Activated naive CD8-positive, alpha-beta T cell treated with anti-CD3 and anti-CD28 coated beads, Interleukin-2, amount 10 ng/mL, durations not matched to agents 7 days and 5 days (primary cell): Measurements from ENCODE around the gene NSMF. TPM values are rescaled to one million over a fixed set of nuclear protein-coding genes. Genes with fewer than 3 reads are reported as not detected.

Experiments
- ATAC-seq: fragments of 150-1000 bp; cut with Tn5 transposase; one replicate; pipeline ENCODE4 v1.10.0; 2021; ENCODE audit warnings: low read depth, moderate library complexity
- POLR2A ChIA-PET: fragments of 350-600 bp; sonication (Branson Sonifier 250); formaldehyde crosslinking; loops from one replicate; lab custom pipeline; 2021; ENCODE audit warnings: antibody characterized with exemption; lab: Charles Lee
- DNase-seq: peaks from one replicate; pipeline ENCODE4 v3.0.0; 2021
- H3K27ac Mint-ChIP-seq: one replicate; pipeline ENCODE4 v1.8.0; 2022; ENCODE audit warnings: mild to moderate bottlenecking, mixed read lengths
- H3K27me3 Mint-ChIP-seq: one replicate; pipeline ENCODE4 v1.8.0; 2022; ENCODE audit warnings: mild to moderate bottlenecking, moderate library complexity, mixed read lengths
- H3K36me3 Mint-ChIP-seq: one replicate; pipeline ENCODE4 v1.8.0; 2021; ENCODE audit warnings: mild to moderate bottlenecking, mixed read lengths
- H3K4me1 Mint-ChIP-seq: one replicate; pipeline ENCODE4 v1.8.0; 2021; ENCODE audit warnings: mixed read lengths
- H3K4me3 Mint-ChIP-seq: one replicate; pipeline ENCODE4 v1.8.0; 2022; ENCODE audit warnings: mild to moderate bottlenecking, moderate library complexity, mixed read lengths
- H3K9me3 Mint-ChIP-seq: one replicate; pipeline ENCODE4 v1.8.0; 2021; ENCODE audit warnings: mixed read lengths
- total RNA-seq, 2 experiments: library from RNA; stranded (reverse); gene quantifications; one replicate each; pipeline ENCODE4 v1.2.3, GENCODE V29; 2021

The NSMF gene, protein sequence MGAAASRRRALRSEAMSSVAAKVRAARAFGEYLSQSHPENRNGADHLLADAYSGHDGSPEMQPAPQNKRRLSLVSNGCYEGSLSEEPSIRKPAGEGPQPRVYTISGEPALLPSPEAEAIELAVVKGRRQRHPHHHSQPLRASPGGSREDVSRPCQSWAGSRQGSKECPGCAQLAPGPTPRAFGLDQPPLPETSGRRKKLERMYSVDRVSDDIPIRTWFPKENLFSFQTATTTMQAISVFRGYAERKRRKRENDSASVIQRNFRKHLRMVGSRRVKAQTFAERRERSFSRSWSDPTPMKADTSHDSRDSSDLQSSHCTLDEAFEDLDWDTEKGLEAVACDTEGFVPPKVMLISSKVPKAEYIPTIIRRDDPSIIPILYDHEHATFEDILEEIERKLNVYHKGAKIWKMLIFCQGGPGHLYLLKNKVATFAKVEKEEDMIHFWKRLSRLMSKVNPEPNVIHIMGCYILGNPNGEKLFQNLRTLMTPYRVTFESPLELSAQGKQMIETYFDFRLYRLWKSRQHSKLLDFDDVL
- 10 to 100 TPM; 54.3 to 58.4 TPM for total RNA-seq

DNA sequence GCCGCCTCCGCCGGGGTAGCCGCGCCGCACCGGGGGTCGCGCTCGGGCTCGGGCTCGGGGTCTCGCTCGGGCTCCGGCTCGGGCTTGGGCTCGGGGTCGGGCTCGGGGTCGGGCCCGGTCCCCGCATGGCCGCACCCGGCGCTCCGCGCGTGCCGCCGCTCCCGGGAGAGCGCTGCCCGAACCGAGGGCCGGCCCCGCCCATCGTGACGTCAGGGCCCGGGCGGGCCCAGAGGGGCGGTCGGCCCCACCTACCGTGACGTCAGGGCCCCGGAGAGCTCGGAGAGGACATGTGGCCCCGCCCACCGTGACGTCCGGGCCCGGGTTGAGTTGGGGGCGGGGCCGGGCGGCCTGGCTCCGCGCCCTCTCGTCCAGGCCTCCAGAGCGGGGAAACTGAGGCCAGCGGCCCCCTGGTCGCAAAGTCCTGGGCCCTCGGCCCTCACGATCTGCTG lies at the start of gene NSMF:
Gene NSMF, minus strand, starts transcription at position 183 of the 449 bp plus-strand sequence. CDS start 232 bp downstream, outside the sequence.
- peak; percentile 99 for DNase-seq
- peak within 1 kb of the TSS; percentile 57 for H3K4me3 Mint-ChIP-seq
- POLR2A ChIA-PET = interaction anchor here (0.6 to 1.4 kb wide), 6 partner anchors 11 to 218 kb away, joined by 3 read pairs; partner anchors contain the start of genes EXD3 and TUBB4B

DNA sequence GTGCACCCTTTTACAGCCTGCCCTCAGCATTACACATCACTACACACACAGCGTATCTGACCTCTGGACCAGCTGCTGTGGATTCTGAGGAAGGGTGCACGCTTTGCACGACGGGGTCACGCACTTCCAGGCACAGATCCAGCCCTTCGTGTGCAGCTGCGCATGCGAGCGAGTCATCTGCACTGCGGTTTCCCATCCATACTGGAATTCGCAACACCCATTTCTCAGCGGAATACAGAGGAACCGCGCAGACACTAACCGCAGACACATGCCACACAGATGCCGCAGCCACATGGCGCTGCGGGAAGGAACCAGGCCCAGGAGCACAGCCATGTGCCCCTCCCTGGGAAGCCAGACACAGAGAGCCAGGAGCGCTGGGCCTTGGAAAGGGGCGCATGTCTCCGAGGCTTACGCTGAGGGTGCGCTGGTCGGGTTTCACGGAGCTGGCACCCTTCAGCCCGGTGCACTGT lies 47.6 kb upstream of the NSMF start:
- no peak overlapping the region for H3K4me3 Mint-ChIP-seq
- ATAC-seq (no peak), DNase-seq (no peak)
- H3K36me3 Mint-ChIP-seq = no peaks in the 10 kb centered on the region
- POLR2A ChIA-PET = no interaction called here
- peaks cover 3% of the 10 kb centered on the region for H3K27me3 Mint-ChIP-seq
- peaks cover 2% of the 10 kb centered on the region for H3K4me1 Mint-ChIP-seq
- H3K27ac Mint-ChIP-seq = no peak overlapping the region
- H3K9me3 Mint-ChIP-seq = peaks cover 4% of the 10 kb centered on the region

More for the DNA sequence above, at the start of gene NSMF:
- peaks cover 13% of the 10 kb centered on the region for H3K4me1 Mint-ChIP-seq
- peak; percentile 50 for ATAC-seq
- H3K27me3 Mint-ChIP-seq = no peaks in the 10 kb centered on the region
- peak within 1 kb of the TSS; percentile 89 for H3K27ac Mint-ChIP-seq
- peaks cover 18% of the 10 kb centered on the region for H3K36me3 Mint-ChIP-seq
- no peaks in the 10 kb centered on the region for H3K9me3 Mint-ChIP-seq

DNA sequence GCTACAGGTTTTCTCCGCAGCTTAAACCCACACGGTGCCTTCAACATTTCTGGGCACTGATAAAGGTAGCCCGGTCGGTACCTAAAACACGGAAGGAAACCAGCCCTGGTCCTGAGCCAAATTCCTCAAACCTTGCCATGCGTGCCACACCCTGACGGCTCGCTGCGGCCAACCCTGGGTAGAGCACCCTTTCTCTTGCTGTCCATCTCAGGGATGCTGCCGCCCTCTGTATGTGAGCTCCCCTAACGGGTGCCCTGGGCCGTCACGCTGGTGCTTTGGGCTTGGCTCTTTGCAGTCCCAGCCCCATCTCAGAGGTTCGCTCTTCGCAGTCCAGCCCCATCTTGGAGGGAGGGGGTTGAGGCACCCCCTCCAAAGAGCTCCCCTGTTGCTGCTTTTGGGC lies 47.1 kb upstream of the NSMF start:
- POLR2A ChIA-PET = no interaction called here
- H3K9me3 Mint-ChIP-seq = peaks cover 4% of the 10 kb centered on the region
- peaks cover 3% of the 10 kb centered on the region for H3K27me3 Mint-ChIP-seq
- H3K27ac Mint-ChIP-seq = no peak overlapping the region
- H3K4me3 Mint-ChIP-seq = no peak overlapping the region
- ATAC-seq (no peak), DNase-seq (no peak)
- H3K4me1 Mint-ChIP-seq = peaks cover 4% of the 10 kb centered on the region
- no peaks in the 10 kb centered on the region for H3K36me3 Mint-ChIP-seq

DNA sequence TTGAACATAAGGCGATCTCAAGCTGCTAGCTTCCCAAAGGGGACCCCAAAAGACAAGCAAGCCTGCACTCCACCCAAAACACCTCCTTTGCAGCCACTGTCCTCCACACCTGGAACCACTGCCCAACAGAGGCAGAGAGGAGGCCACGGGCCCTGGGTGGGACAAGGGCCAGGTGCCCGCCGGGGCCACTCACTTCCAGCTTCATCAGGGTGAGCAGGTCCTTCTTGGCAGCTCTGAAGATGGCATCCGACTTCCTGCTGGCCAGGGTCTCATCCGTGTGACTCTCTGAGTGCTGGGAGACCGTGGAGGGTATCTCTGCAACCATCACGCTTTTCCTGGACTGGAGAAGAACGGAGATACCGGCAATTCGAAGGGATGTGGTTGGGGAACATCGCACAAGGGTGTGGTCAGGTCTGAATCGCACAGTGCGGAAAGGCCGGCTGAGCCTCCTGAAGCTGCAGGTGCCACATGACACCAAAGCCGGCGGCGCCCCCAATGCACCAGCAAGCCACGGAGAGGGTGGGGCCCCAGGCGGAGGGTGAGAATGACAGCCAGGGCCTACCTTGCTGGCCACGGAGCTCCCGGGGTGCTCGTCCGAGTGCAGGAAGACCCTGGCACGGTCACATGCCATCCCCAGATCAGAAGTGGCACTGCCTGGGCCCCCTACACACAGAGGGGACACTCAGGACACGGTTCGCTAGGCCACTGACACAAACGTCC lies 46.4 kb upstream of the NSMF start:
- peaks cover 4% of the 10 kb centered on the region for H3K4me1 Mint-ChIP-seq
- H3K4me3 Mint-ChIP-seq = no peak overlapping the region
- ATAC-seq (no peak), DNase-seq (no peak)
- no peak overlapping the region for H3K27ac Mint-ChIP-seq
- H3K9me3 Mint-ChIP-seq = peaks cover 4% of the 10 kb centered on the region
- H3K27me3 Mint-ChIP-seq = peaks cover 3% of the 10 kb centered on the region
- no peaks in the 10 kb centered on the region for H3K36me3 Mint-ChIP-seq
- POLR2A ChIA-PET = interaction anchor here (0.7 kb wide), 1 partner anchor 729 kb away, joined by 3 read pairs; no protein-coding TSS in a partner anchor

DNA sequence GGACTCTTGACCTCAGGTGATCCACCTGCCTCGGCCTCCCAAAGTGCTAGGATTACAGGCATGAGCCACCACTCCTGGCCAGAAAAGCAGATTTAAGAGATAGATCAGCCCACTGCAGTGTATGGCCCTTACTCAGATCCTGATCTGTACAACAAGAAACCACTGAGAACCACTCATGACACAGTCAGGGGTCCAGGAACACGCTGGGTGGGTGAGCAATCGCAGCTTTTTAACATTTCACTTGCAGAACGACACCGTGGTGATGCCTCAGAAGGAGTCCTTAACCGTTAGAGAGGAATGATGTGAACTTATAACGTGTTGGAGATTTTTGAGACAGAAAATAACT lies 45.3 kb upstream of the NSMF start:
- DNase-seq (no peak), ATAC-seq (no peak)
- POLR2A ChIA-PET = no interaction called here
- Mint-ChIP-seq H3K4me3 (no peak overlapping the region), H3K4me1 (peaks cover 4% of the 10 kb centered on the region), H3K36me3 (no peaks in the 10 kb centered on the region), H3K9me3 (peaks cover 4% of the 10 kb centered on the region), H3K27ac (no peak overlapping the region), H3K27me3 (peaks cover 3% of the 10 kb centered on the region)

DNA sequence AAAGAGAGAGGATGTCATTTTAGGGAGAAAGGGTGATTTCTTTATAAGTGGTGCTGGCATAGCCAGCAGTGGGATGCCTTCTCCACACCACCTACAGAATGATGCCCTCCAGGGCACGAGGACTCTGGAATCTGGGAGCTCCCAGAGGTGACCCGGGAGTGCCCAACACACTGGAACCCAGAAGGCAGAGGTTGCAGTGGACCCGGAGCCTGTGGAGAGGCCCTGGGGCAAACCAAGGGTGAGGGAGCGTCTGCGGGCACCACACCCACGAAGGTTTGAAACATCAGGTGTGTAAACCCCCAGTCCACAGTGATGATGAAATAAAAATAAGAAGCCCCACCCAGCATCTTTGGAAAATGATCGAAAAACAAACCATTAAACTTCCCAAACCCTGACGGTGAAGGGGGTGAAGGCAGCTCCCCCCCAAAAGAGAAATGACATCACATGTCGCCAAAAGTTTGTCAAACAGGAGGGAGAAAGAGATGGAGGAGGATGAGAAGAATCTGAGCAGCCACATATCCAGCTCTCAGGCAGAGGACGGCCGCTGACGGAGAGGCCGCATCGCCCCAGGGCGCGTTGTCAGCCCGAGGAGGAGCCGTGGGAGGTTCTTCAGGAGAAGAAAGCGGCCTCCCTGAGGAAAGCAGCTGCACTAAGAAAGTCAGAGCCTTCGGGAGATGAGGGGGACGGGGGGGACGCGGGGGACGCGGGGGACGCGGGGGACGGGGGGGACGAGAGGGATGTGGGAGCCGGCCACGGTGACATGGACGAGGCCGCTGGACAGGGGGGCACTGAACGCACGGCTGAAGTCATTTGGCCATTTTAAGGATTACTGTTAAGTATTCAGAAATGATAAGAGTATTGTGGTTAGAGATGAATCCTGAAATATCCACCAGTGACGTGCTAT lies 43.1 kb upstream of the NSMF start:
- POLR2A ChIA-PET = no interaction called here

DNA sequence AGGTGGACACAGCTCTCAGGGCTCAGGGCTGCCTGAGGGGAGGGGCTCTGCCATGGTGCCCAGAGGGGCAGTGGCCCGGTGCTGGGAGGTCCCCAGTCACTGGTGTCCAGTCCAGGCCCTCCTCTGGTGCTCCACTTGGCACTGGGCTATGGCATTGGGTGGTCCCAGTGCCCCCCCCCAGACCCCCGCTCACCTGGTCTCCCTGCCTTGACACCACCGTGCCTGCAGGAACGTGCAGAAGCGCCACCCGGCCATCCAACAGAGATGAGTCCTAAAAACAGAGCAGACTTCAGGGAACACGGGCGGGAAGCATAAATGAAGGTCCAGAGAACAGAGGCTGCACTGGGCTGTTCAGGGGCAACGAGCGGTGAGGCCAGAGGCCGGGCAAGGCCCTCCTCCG lies 42.3 kb upstream of the NSMF start:
- DNase-seq (no peak), ATAC-seq (no peak)
- H3K27ac Mint-ChIP-seq = peak overlapping the region; percentile 4
- H3K4me1 Mint-ChIP-seq = peaks cover 4% of the 10 kb centered on the region
- peaks cover 4% of the 10 kb centered on the region for H3K9me3 Mint-ChIP-seq
- no peaks in the 10 kb centered on the region for H3K36me3 Mint-ChIP-seq
- peaks cover 3% of the 10 kb centered on the region for H3K27me3 Mint-ChIP-seq
- no peak overlapping the region for H3K4me3 Mint-ChIP-seq
- POLR2A ChIA-PET = no interaction called here

More for the DNA sequence above, 43.1 kb upstream of the NSMF start:
- H3K9me3 Mint-ChIP-seq = peaks cover 4% of the 10 kb centered on the region
- no peaks in the 10 kb centered on the region for H3K36me3 Mint-ChIP-seq
- DNase-seq (no peak), ATAC-seq (no peak)
- H3K4me3 Mint-ChIP-seq = no peak overlapping the region
- H3K27ac Mint-ChIP-seq = no peak overlapping the region
- H3K4me1 Mint-ChIP-seq = peaks cover 4% of the 10 kb centered on the region
- H3K27me3 Mint-ChIP-seq = peaks cover 3% of the 10 kb centered on the region

DNA sequence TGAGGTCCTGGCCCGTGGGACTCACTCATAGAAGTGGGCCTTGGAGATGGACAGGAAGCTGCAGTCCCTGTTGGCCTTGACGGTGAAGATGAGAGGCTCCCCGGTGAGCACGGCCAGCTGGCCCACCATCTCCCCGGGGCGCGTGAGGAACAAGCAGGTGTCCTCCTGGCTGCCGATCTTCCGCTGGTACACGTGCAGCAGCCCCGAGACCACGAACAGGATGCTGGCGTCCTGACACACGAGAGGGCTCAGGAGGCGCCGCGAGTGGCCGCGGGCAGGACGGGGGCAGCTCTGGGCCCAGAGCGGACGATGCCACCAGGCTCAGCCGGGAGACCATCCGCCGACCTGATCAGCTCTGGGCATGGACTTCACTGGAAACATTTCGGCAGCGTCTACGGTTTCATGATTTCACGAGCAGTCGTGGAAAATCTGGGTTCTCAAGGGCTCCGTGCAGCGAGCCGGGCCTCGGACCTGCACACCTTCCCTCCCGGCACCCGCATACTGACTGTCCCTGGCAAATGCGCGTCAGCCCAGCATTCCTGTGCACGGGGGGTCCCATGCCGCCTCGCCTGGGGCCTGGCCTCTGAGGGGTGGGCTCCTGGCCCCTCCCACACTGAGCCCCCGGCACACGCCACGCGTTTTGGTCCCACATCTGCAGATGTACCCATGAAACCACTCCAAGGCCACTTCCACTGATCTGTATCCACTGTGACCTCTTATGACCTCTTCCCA lies 41.7 kb upstream of the NSMF start:
- H3K4me3 Mint-ChIP-seq = no peak overlapping the region
- H3K27me3 Mint-ChIP-seq = peaks cover 3% of the 10 kb centered on the region
- ATAC-seq (no peak), DNase-seq (no peak)
- POLR2A ChIA-PET = no interaction called here
- no peak overlapping the region for H3K27ac Mint-ChIP-seq
- H3K4me1 Mint-ChIP-seq = peaks cover 4% of the 10 kb centered on the region
- H3K36me3 Mint-ChIP-seq = no peaks in the 10 kb centered on the region
- H3K9me3 Mint-ChIP-seq = peaks cover 4% of the 10 kb centered on the region

DNA sequence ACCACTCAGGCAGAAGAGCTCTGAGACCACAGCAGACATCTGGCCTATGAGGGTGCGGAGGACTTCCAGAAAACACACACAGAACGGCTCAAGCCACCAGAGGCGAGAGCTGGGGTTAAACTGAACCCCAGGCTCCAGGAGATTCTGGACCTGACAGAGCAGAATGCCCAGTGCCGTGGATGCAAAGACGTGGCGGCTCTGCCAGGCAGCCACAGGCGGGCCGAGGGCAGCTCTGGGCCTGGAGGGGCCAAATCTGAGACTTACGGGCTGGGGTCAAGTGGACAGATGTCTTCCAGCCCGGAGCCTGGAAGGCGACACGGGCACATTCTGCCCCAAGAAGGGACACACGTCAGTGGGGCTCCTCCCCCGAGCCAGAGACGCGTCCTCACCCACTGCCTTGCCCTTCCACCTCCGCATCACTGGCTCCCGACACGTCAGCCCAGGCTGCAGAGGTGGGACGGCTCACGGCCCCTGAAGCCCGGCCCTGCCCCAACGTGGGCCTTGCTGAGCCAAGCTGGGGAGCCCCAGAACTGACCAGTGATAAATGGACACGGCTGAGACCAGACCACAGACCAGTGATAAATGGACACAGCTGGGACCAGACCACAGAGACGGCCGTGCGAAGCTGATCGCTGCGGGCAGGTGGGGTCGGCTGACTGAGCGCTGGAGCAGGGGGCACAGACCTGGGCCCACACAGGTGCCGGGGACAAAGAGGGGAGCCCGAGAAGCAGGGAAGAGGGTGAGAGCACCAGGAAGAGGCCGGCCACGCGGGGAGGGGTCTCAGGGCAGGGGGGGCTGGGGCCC lies 40.9 kb upstream of the NSMF start:
- ATAC-seq = no peak
- peaks cover 4% of the 10 kb centered on the region for H3K9me3 Mint-ChIP-seq
- no peak overlapping the region for H3K27ac Mint-ChIP-seq
- peaks cover 4% of the 10 kb centered on the region for H3K4me1 Mint-ChIP-seq
- POLR2A ChIA-PET = no interaction called here
- no peaks in the 10 kb centered on the region for H3K36me3 Mint-ChIP-seq
- peaks cover 3% of the 10 kb centered on the region for H3K27me3 Mint-ChIP-seq
- no peak for DNase-seq
- H3K4me3 Mint-ChIP-seq = no peak overlapping the region

DNA sequence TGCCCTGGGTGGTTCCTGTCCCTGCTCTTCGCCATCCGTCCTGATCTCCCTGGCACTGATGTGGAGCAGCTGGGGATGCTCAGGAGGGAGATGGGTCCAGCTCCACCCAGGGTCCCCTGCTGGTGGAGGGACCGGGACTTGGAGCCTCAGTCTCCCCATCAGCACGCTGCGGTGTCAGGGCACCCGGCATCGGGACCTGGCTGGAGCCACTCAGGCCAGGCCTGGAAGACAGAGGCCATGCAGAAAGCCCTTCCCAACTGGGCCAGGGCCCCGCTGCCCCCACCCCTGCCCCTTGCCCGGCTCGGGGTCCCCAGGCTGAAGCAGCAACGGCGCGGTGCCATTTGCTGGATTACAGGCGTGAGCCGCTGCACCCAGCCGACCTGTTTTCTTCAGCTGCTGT lies 40.3 kb upstream of the NSMF start:
- Mint-ChIP-seq H3K36me3 (no peaks in the 10 kb centered on the region), H3K27ac (no peak overlapping the region), H3K4me3 (no peak overlapping the region), H3K9me3 (peaks cover 4% of the 10 kb centered on the region), H3K4me1 (peaks cover 4% of the 10 kb centered on the region), H3K27me3 (peaks cover 3% of the 10 kb centered on the region)
- DNase-seq (no peak), ATAC-seq (no peak)
- POLR2A ChIA-PET = no interaction called here

DNA sequence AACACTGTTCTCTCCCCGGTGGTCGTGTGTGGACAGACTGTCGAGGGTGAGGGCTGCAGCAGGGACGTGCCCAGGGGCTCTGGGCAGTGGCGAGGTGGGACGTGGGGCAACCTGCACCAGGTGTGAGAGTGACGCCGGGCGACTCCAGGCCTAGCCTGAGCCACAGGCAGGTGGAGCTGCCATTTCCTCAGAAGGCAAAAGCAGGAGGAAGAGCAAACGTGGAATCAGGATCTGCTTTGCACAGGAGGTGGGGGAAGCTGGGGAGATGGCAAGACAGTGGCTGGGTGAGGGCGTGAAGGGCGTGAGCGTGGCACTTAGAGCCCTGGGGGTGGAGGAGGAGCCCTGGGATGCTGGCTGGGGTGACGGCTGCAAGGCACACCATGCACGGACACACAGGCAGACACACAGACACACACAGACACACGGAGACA lies 39.6 kb upstream of the NSMF start:
- Mint-ChIP-seq H3K9me3 (peaks cover 4% of the 10 kb centered on the region), H3K27ac (no peak overlapping the region), H3K4me3 (no peak overlapping the region), H3K36me3 (no peaks in the 10 kb centered on the region), H3K27me3 (peaks cover 3% of the 10 kb centered on the region), H3K4me1 (peaks cover 7% of the 10 kb centered on the region)
- POLR2A ChIA-PET = no interaction called here
- ATAC-seq = no peak
- DNase-seq = no peak
